Cardiac ventricle fibroblast (primary cell): ENCODE measurements around the gene CCDC102A. TPM values are rescaled to one million over a fixed set of nuclear protein-coding genes. Genes with fewer than 3 reads are reported as not detected.

Source experiments
- total RNA-seq: library from RNA; depleted of rRNA; stranded (reverse); fragments of >200 nt; gene quantifications from 2 replicates; pipeline ENCODE4 v1.2.3, GENCODE V29; 2015

CCDC102A gene
- 22.7 and 23.3 TPM in 2 replicates for total RNA-seq

DNA sequence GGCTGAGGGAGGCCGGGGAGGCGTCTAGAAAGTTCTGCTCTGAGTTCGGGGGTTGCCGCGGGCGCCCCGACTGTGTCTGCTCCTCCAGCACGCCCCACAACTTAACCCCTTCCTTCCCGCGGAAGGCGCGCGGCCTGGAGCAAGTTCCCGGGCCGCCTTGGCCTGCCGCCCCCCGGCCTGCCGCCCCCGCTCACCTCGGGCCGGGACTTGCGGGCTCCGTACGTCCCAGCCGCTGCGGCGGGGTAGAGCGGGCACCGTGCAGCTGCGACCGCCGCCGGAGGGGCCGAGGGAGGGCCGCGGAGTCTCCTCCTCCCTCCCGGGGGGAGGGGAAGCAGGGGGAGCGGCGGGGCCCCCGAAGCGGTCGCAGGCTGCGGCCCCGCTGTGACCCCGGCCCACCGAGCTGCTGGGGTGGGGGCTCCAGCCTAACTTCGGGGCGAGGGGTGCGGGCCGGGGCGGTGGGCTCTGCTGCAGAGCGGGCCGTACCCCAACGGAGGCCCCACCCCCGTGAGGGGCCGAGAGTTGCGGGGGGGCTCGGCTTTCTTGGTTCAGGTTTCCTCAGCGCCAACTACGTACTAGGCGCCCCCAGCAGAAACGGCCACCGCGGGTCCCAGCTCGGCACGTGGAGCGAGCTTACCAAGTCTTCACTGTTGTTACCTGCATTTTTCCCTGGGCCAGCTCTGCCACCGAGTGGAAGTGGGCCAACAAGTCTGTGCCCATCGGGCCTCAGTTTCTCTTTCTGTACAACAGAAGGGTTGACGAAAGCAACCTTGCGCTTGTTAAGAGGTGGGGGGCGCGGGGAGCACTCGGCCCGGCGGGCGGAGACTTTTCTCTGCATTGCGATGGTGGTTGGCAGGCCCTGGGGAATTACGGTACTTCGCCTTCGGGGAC lies at the start of gene CCDC102A:
CCDC102A (minus strand) TSS at position 266 of the 888 bp plus-strand sequence. CDS start 7,394 bp downstream, outside the sequence.

DNA sequence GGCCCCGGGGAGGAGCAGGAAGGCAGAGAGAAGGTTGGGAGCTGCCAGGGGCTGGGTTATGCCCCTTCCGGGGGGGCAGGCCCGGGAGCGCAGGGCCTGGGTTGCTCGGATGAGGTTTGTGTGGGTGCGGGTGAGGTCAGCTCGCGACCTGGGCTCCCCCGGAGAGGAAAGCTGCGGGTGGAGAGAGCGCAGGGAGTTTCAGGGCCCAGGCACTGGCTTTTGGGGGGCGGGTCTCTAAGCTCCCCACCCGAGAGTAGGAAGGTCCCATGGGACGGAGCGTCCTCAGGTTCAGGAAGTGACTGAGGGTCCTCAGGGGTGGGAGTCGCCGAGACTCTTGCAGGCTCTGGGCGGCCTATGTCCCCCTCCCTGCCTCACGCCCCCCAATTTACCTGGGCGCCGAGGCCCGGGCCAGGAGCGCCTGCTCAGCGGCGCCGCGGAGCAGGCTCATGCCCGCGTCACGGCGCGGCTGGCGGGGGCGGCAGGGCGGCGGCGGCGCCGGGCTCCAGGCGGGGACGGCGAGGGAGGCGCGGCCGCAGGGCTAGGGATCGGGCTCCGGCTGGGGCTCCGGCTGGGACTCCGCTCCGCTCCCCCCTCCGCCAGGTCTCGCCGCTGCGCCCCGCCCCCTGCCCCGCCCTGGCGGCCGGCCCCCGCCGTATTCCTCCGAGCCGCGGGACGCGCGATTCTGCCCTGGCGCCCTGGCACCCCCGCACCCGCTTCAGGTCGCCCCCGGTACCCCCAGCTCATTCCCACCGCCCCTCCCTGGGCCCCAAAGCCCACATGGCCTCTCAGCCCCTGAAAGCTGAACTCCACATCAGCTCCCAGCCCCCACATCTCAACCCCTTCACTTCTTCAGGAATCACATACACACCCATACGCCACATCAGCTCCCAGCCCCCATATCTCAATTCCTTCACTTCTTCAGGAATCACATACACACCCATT lies 50.2 kb downstream of the CCDC102A start, which contains the start of gene DOK4:
DOK4 (minus strand) TSS at position 578 of the 942 bp plus-strand sequence. CDS start 6,986 bp downstream, outside the sequence.

GRCh38 chr16:57462209-57462977 lies 74.0 kb downstream of the CCDC102A start, which contains the start of gene POLR2C:
Gene POLR2C (plus strand): TSS chr16:57462679. CDS start chr16:57462725, 46 bp downstream.

Other genes with a start within 250 kb of the CCDC102A start
- gene CCL22, start 177.8 kb downstream of the CCDC102A start, total RNA-seq, result not detected in 2 replicates
- 3.4 and 5.6 TPM in 2 replicates for gene CX3CL1, start 164.1 kb downstream of the CCDC102A start, total RNA-seq
- not detected in 2 replicates for gene CCL17, start 131.8 kb downstream of the CCDC102A start, total RNA-seq
- gene CIAPIN1, start 89.2 kb downstream of the CCDC102A start, total RNA-seq, result 22.4 and 22.9 TPM in 2 replicates
- gene COQ9, start 89.1 kb downstream of the CCDC102A start, total RNA-seq, result 28.6 and 29.6 TPM in 2 replicates
- gene POLR2C, start 73.9 kb downstream of the CCDC102A start, total RNA-seq, result 60.8 and 73.7 TPM in 2 replicates
- 39.1 and 54.1 TPM in 2 replicates for gene DOK4, start 50.1 kb downstream of the CCDC102A start, total RNA-seq
- gene ADGRG5, start 6.1 kb upstream of the CCDC102A start, total RNA-seq, result not detected in 2 replicates
- gene ADGRG1, start 92.1 kb upstream of the CCDC102A start, total RNA-seq, result 1.7 and 5.0 TPM in 2 replicates
- gene ADGRG3, start 131.7 kb upstream of the CCDC102A start, total RNA-seq, result not detected in 2 replicates
- 0.34 TPM in 1 of 2 replicates, not detected in the other for gene DRC7, start 158.2 kb upstream of the CCDC102A start, total RNA-seq
- 7.9 and 13.8 TPM in 2 replicates for gene KATNB1, start 199.2 kb upstream of the CCDC102A start, total RNA-seq